Testis (tissue), 3 donors: ENCODE measurements around the gene COL12A1. TPM values are rescaled to one million over a fixed set of nuclear protein-coding genes. Genes with fewer than 3 reads are reported as not detected.

ENCODE experiments used
- DNase-seq: peaks from one replicate; pipeline ENCODE4 v3.0.0-alpha.2; 2019
- H3K27ac ChIP-seq, 2 donors: fragments of 200-600 bp; sonication (generic); one replicate each; pipeline ENCODE4 v1.5.1; 2019
- H3K27me3 ChIP-seq: fragments of 200-600 bp; sonication (generic); one replicate; pipeline ENCODE4 v1.5.1; 2019
- H3K36me3 ChIP-seq: fragments of 200-600 bp; sonication (generic); one replicate; pipeline ENCODE4 v1.5.1; 2017; ENCODE audit warnings: low read depth; ENCODE audit errors: missing control alignments
- H3K4me1 ChIP-seq: fragments of 200-600 bp; sonication (generic); one replicate; pipeline ENCODE4 v1.5.1; 2019
- H3K4me3 ChIP-seq, 2 donors: fragments of 200-600 bp; sonication (generic); one replicate each; pipeline ENCODE4 v1.5.1; 2017 to 2019
- H3K9me3 ChIP-seq: fragments of 200-600 bp; sonication (generic); one replicate; pipeline ENCODE4 v1.5.1; 2017
- CTCF ChIP-seq, 3 experiments: fragments of 450-650 bp in 2 of 3; fragments of 200-600 bp in 1 of 3; sonication (generic) in 1 of 3; IDR thresholded peaks; one replicate each; pipeline ENCODE4 v1.5.1; 2016 to 2019; ENCODE audit warnings: antibody characterized with exemption in 3 of 3, mild to moderate bottlenecking in 2 of 3, moderate library complexity in 1 of 3
- POLR2A ChIP-seq: fragments of 450-650 bp; IDR thresholded peaks from one replicate; pipeline ENCODE4 v1.6.1; 2017; ENCODE audit warnings: antibody characterized with exemption, mild to moderate bottlenecking, moderate library complexity
- WGBS, 2 donors: methylation state at CpG; one replicate each; pipeline ENCODE4 v1.1.5; 2018; 5-methylcytosine and 5-hydroxymethylcytosine counted together
- intact Hi-C: fragments of 100-400 bp; cut with DNase I; formaldehyde crosslinking; loops from one replicate; pipeline ENCODE4 v1.15.1; 2023; ENCODE audit warnings: low total_unique reads
- polyA plus RNA-seq: library from polyadenylated mRNA; stranded (reverse); fragments of 350-450 nt; fragmentation: Illumina TruSeq; extraction: RNeasy Lipid Tissue Mini Kit (QIAGEN cat#74804); gene quantifications from one replicate; pipeline ENCODE4 v1.2.3, GENCODE V29; 2014; ENCODE audit warnings: low read depth, low replicate concordance; ENCODE audit not compliant: insufficient read depth
- total RNA-seq, 2 donors: library from RNA; depleted of rRNA; stranded (reverse); fragments of >200 nt; gene quantifications; one replicate each; pipeline ENCODE4 v1.2.3, GENCODE V29; 2016

The COL12A1 gene
- total and polyA plus RNA-seq, 3 donors from 2014 or later, result 11.4 to 27.3 (median 13.6) TPM

GRCh38 chr6:75115481-75115880, 90.4 kb downstream of the COL12A1 start:
- Histone ChIP-seq H3K9me3 (no peaks in the 10 kb centered on the region), H3K27me3 (no peaks in the 10 kb centered on the region), H3K36me3 (no peaks in the 10 kb centered on the region), H3K4me1 (no peaks in the 10 kb centered on the region), H3K27ac (no peak overlapping the region), H3K4me3 (no peak overlapping the region)
- 52 to 64% methylated on average over 3 of the region's 3 CpGs for WGBS, 2 donors
- no peak for DNase-seq
- no peak for TF ChIP-seq POLR2A
- TF ChIP-seq CTCF (IDR thresholded peaks at IDR 0.05), result no peak
- intact Hi-C loops, result no loop called here

GRCh38 chr6:75114806-75115205, 91.0 kb downstream of the COL12A1 start:
- intact Hi-C loops, result no loop called here
- WGBS, 2 donors, result 64 to 65% methylated on average over 2 of the region's 2 CpGs
- no peaks in the 10 kb centered on the region for H3K9me3 ChIP-seq
- no peaks in the 10 kb centered on the region for H3K27me3 ChIP-seq
- DNase-seq, result no peak
- no peak overlapping the region for H3K4me3 ChIP-seq
- no peak overlapping the region for H3K27ac ChIP-seq
- H3K36me3 ChIP-seq, result no peaks in the 10 kb centered on the region
- no peak for TF ChIP-seq CTCF (IDR thresholded peaks at IDR 0.05)
- TF ChIP-seq POLR2A, result no peak
- H3K4me1 ChIP-seq, result no peaks in the 10 kb centered on the region

- no peaks in the 10 kb centered on the region for H3K4me1 ChIP-seq
Observed at GRCh38 chr6:75114195-75114594, 91.7 kb downstream of the COL12A1 start.

GRCh38 chr6:75113446-75113845, 92.4 kb downstream of the COL12A1 start:
- WGBS, 2 donors, result 64 to 71% methylated on average over 2 of the region's 2 CpGs
- H3K9me3 ChIP-seq, result no peaks in the 10 kb centered on the region
- H3K27ac ChIP-seq, result no peak overlapping the region
- TF ChIP-seq CTCF (IDR thresholded peaks at IDR 0.05) (no peak), POLR2A (no peak)
- H3K36me3 ChIP-seq, result no peaks in the 10 kb centered on the region
- intact Hi-C loops, result no loop called here
- no peak overlapping the region for H3K4me3 ChIP-seq
- no peaks in the 10 kb centered on the region for H3K4me1 ChIP-seq
- DNase-seq, result no peak
- no peaks in the 10 kb centered on the region for H3K27me3 ChIP-seq

More at GRCh38 chr6:75114195-75114594, 91.7 kb downstream of the COL12A1 start:
- no peak overlapping the region for H3K4me3 ChIP-seq
- DNase-seq, result no peak
- no peaks in the 10 kb centered on the region for H3K9me3 ChIP-seq
- H3K27ac ChIP-seq, result no peak overlapping the region
- H3K27me3 ChIP-seq, result no peaks in the 10 kb centered on the region
- H3K36me3 ChIP-seq, result no peaks in the 10 kb centered on the region
- TF ChIP-seq CTCF (IDR thresholded peaks at IDR 0.05) (no peak), POLR2A (no peak)
- intact Hi-C loops, result no loop called here

GRCh38 chr6:75109765-75110164, 96.1 kb downstream of the COL12A1 start:
- intact Hi-C loops, result no loop called here
- H3K27me3 ChIP-seq, result no peaks in the 10 kb centered on the region
- WGBS, 2 donors, result 96 to 100% methylated on average over 1 of the region's 1 CpG
- no peak overlapping the region for H3K27ac ChIP-seq
- no peaks in the 10 kb centered on the region for H3K4me1 ChIP-seq
- H3K36me3 ChIP-seq, result no peaks in the 10 kb centered on the region
- no peak overlapping the region for H3K4me3 ChIP-seq
- no peaks in the 10 kb centered on the region for H3K9me3 ChIP-seq
- no peak for DNase-seq
- TF ChIP-seq CTCF (IDR thresholded peaks at IDR 0.05), result no peak
